ENCODE data around the gene TGFBR3.

GRCh38 chr1:91754816-91755580 lies 131.0 kb downstream of the TGFBR3 start:
- TF ChIP-seq CTCF (conservative IDR thresholded peaks at IDR 0.05 in 1 of 2, IDR thresholded peaks at IDR 0.05 in 1 of 2; ENCODE audit: extremely low read depth in 1 of 2, insufficient read depth in 1 of 2, low read depth in 1 of 2, low read length in 2 of 2) (no peak), EZH2 (IDR thresholded peaks at IDR 0.05; ENCODE audit: borderline replicate concordance, low read length) (no peak)

Data from mammary epithelial cell (primary cell).